ENCODE data around the gene SRPX2.

SRPX2 gene

DNA sequence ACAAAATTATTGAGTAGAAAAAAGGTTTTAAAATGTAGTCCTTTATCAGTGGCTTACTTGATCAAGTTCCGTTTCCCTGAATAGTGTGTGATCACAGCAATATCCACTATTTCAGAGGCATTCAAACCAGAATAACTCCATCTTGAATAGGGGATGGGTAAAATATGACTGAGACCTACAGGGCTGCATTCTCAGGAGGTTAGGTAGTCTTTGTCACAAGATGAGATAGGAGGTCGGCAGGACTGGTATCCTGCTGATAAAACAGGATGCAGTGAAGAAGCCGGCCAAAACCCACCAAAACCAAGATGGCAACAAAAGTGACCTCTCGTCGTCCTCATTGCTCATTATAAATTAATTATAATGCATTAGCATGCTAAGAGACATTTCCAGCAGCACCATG, 32.0 kb upstream of the SRPX2 start:
- no peak overlapping the region for H3K4me3 ChIP-seq (ENCODE audit: low read depth, low read length)
- TF ChIP-seq, protein P1, sequence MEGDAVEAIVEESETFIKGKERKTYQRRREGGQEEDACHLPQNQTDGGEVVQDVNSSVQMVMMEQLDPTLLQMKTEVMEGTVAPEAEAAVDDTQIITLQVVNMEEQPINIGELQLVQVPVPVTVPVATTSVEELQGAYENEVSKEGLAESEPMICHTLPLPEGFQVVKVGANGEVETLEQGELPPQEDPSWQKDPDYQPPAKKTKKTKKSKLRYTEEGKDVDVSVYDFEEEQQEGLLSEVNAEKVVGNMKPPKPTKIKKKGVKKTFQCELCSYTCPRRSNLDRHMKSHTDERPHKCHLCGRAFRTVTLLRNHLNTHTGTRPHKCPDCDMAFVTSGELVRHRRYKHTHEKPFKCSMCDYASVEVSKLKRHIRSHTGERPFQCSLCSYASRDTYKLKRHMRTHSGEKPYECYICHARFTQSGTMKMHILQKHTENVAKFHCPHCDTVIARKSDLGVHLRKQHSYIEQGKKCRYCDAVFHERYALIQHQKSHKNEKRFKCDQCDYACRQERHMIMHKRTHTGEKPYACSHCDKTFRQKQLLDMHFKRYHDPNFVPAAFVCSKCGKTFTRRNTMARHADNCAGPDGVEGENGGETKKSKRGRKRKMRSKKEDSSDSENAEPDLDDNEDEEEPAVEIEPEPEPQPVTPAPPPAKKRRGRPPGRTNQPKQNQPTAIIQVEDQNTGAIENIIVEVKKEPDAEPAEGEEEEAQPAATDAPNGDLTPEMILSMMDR (IDR thresholded peaks at IDR 0.05; ENCODE audit: low read depth, low read length): no peak

DNA sequence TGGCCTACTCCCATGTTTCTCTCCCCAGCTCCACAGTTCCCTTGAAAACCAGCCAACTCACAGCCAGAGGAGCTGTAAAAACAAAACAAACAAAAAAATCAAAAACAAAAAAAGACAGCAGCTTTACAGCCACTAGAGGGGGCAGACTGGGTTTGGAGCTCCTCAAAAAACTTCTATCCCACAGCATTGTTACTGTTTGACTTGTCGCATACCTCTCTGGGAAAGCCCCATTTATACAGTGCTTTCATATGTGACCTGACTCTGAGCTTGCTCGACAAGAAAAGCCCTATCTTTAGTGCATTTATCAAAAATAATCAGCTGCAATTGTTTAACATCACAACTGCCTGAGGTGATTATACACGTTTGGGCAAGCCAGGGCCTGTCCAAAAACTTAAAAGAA, 29.0 kb upstream of the SRPX2 start:
- H3K4me3 ChIP-seq (ENCODE audit: low read depth, low read length): no peak overlapping the region
- TF ChIP-seq, protein P1 (IDR thresholded peaks at IDR 0.05; ENCODE audit: low read depth, low read length): peak; percentile 46

DNA sequence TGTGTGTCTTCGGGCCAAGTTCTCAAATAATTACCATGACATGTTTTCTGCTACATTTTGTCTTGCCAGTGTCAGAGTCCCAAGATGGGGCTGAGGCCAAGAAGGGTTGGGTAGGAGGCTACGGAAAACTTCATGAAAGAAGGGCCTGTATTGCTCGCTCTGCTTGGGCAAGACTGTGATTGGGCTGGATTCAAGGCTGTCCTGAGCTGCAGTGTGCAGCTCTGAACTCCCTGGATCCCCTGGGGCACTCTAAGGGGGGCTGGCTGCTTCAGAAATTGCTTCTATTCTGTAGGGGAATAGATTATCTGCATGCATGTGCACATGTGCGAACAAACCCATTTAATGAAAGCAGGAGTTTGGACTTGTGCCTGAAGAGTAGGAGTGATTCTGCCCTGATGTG, 21.0 kb upstream of the SRPX2 start:
- H3K4me3 ChIP-seq (ENCODE audit: low read depth, low read length): no peak overlapping the region
- TF ChIP-seq, protein P1 (IDR thresholded peaks at IDR 0.05; ENCODE audit: low read depth, low read length): no peak

DNA sequence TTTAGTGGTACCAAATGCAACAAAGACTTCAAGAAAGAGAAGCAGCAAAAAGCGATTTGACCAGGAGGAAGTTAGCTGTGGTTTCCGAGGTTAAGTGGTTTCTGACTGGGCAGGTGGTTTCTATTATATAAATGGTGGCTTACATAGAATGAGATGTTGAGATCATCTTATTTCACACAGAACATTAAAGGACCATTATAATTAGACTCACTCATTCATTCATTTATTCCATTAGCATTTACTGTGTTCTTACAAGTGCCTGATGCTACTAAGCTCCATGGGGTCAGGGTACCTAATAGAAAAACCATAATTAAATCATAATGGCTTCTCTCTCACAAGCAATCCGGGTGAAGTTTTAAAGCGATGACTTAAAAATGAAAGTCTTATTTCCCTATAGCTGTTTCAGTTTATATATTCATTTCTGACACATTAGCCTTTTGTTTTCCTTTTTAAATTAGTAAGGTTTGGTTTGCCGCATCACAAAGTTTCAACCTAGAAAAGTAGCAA, 18.0 kb upstream of the SRPX2 start:
- TF ChIP-seq, protein P1 (IDR thresholded peaks at IDR 0.05; ENCODE audit: low read depth, low read length): no peak
- no peak overlapping the region for H3K4me3 ChIP-seq (ENCODE audit: low read depth, low read length)

DNA sequence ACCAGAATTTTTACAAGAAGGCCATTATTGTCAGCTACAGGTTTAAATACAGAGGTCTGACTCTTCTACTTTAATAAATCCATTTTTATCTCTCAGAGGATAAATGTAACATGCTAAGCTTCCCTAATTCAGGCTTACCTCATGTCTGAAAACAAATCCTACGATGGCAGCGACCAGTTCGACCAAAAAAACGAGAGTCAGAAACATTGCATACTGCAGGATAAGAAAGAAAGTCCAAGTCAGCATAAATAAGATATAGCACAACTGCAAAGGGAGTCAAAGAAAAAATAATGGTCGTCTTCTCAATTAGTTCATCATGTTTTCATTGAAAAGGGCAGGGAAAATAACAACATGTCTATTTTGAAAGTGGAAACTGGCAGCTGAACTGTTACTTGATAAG, 9.0 kb upstream of the SRPX2 start:
- H3K4me3 ChIP-seq (ENCODE audit: low read depth, low read length): no peak overlapping the region; the same call in 1 of the 2 replicates

DNA sequence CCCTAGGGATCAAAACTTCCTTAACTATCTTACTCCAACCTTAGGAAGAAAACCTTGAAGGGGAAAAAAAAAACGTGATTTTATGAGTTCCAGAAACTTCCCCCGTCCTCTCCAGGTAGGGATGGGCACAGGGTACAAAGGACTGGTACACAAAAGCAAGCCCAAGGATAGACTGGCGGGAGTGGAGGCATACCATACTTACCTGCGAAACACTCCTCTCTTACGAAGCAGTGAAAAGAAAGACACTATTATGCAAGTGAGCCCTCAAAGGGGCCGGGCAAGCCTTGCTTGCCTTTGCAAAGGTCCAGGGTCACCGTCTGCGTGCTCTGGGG, 8.0 kb upstream of the SRPX2 start:
- TF ChIP-seq, protein P1 (IDR thresholded peaks at IDR 0.05; ENCODE audit: low read depth, low read length): no peak
- H3K4me3 ChIP-seq (ENCODE audit: low read depth, low read length): peak overlapping the region; percentile 66

More for the DNA sequence above, 9.0 kb upstream of the SRPX2 start:
- TF ChIP-seq, protein P1 (IDR thresholded peaks at IDR 0.05; ENCODE audit: low read depth, low read length): no peak

DNA sequence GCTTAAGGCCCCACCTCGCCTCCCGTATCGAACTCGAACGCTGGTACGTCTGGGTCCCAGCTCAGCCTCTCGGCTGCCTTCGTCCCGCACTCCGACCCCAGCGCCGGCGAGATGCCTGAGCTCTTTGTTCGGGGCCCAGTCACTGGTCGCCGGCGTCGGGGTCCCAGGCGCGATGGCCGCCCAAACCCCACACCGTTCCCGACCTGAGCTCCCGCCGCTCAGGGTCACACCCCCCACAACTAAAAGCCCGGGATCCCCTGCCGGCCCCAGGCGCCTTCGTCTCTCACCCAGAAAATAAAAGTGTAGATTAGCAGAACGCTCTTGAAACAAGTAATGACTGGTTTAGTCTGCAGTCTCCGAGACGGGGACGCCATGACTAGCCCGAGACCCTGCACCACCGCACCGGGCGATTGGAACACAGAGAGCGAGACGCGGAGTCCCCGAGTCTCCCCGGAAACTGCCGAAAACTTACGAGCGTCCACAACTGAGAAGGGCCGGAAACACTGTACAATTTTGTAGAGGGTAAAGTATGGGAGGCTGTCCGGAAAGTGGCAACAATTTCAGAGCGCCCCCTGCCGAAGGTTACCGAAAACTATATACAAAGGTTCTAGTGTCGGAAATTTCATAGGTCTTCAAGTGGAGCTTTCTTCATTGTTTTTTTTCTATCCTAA, 7.5 kb upstream of the SRPX2 start, which contains the start of gene TSPAN6:
TSS of gene TSPAN6 (minus strand) at position 486 of the 671 bp plus-strand sequence. CDS start at position 374, 112 bp downstream.
- H3K4me3 ChIP-seq (ENCODE audit: low read depth, low read length): peak within 1 kb of the TSS; percentile 66
- TF ChIP-seq, protein P1 (IDR thresholded peaks at IDR 0.05; ENCODE audit: low read depth, low read length): peak; percentile 16; the same call in 1 of the 2 replicates
